Head of caudate nucleus (tissue), 42 donors: ENCODE results near the gene ANXA6.
A peak's percentile ranks its signal among the peaks of the same experiment; 100 is the strongest.

Experiments used
- DNase-seq, 42 donors: peaks; one replicate each; pipeline versions ENCODE4 v3.0.0 to v3.0.0-alpha.2; 2020 to 2021; ENCODE audit warnings: mixed read lengths in 7 of 42
- intact Hi-C: fragments of 100-400 bp; cut with DNase I; formaldehyde crosslinking; loops from one replicate; pipeline ENCODE4 v1.15.0; 2022

ANXA6 gene

GRCh38 chr5:151094030-151094851 lies 63.3 kb downstream of the ANXA6 start:
- no peak for DNase-seq
- intact Hi-C loops, result no loop called here

GRCh38 chr5:151093476-151093889 lies 64.1 kb downstream of the ANXA6 start:
- intact Hi-C loops, result no loop called here
- no peak for DNase-seq

- intact Hi-C loops, result no loop called here
- DNase-seq, result peak in 1 of 42 donors; percentile 48
Measured at GRCh38 chr5:151092762-151093161, 64.8 kb downstream of the ANXA6 start.

GRCh38 chr5:151089726-151090125 lies 67.9 kb downstream of the ANXA6 start:
- DNase-seq, result no peak
- intact Hi-C loops, result no loop called here

- no peak for DNase-seq
- intact Hi-C loops, result no loop called here
Measured at GRCh38 chr5:151088986-151089385, 68.6 kb downstream of the ANXA6 start.

GRCh38 chr5:151087486-151087885 lies 70.1 kb downstream of the ANXA6 start:
- DNase-seq, result no peak
- intact Hi-C loops, result no loop called here

GRCh38 chr5:151086905-151087360 lies 70.6 kb downstream of the ANXA6 start:
- intact Hi-C loops, result no loop called here
- DNase-seq, result no peak

- no peak for DNase-seq
- intact Hi-C loops, result no loop called here
Measured at GRCh38 chr5:151086192-151086869, 71.2 kb downstream of the ANXA6 start.

- DNase-seq, result no peak
- intact Hi-C loops, result no loop called here
Measured at GRCh38 chr5:151085517-151086041, 72.0 kb downstream of the ANXA6 start.

GRCh38 chr5:151084363-151084762 lies 73.2 kb downstream of the ANXA6 start:
- intact Hi-C loops, result no loop called here
- no peak for DNase-seq

- intact Hi-C loops, result no loop called here
- no peak for DNase-seq
Measured at GRCh38 chr5:151083081-151083676, 74.4 kb downstream of the ANXA6 start.

- intact Hi-C loops, result no loop called here
- peak in 5 of 42 donors; percentile 26 to 59 (median 45) for DNase-seq
Measured at GRCh38 chr5:151082282-151082902, 75.2 kb downstream of the ANXA6 start.

- intact Hi-C loops, result loop anchor here (2.0 kb wide), 1 partner anchor 177 kb away; the partner anchor contains the start of gene ZNF300
- peak in 1 of 42 donors; percentile 32 for DNase-seq
Measured at GRCh38 chr5:151081431-151082281, 75.9 kb downstream of the ANXA6 start.

- DNase-seq, result peak; percentile 75 to 97 (median 94)
- intact Hi-C loops, result loop anchor here (2.0 kb wide), 1 partner anchor 176 kb away; the partner anchor contains the start of gene ZNF300
Measured at GRCh38 chr5:151080613-151081430, 76.8 kb downstream of the ANXA6 start, which contains the start of gene TNIP1. TSS of gene TNIP1 (minus strand) at chr5:151081034. CDS start at chr5:151065095, 15,939 bp downstream.

- intact Hi-C loops, result loop anchor here (2.0 kb wide), 1 partner anchor 175 kb away; the partner anchor contains the start of gene ZNF300
- peak in 1 of 42 donors; percentile 23 for DNase-seq
Measured at GRCh38 chr5:151079838-151080612, 77.6 kb downstream of the ANXA6 start.

GRCh38 chr5:151078490-151079262 lies 78.9 kb downstream of the ANXA6 start:
- intact Hi-C loops, result no loop called here
- DNase-seq, result no peak
